ENCODE measurements around the gene KPNA2. TPM values are rescaled to one million over a fixed set of nuclear protein-coding genes. Genes with fewer than 3 reads are reported as not detected.
"Not testable (repeated sequence)": the region's sequence is repeated elsewhere in the genome, so short reads cannot be mapped to it uniquely, and the experiment has no call there.

The KPNA2 gene
- total RNA-seq, 1 donor = 229 TPM

DNA sequence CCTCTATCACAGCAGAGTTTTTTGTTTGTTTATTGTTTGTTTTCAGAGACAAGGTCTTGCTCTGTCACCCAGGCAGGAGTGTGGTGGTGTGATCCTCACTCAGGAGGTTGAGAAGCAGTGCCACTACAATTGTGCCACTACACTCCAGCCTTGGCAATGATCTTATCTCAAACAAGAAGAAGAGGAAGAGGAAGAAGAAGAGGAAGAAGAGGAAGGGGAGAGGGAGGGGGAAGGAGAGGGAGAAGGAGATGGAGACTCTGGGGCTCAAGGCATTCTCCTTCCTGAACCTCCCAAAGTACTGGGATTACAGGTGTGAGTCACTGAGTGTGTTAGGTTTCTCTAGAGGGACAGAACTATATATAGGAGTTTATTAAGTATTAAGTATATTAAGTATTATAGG is 22.1 kb upstream of the KPNA2 start:
- TF ChIP-seq, protein P1, sequence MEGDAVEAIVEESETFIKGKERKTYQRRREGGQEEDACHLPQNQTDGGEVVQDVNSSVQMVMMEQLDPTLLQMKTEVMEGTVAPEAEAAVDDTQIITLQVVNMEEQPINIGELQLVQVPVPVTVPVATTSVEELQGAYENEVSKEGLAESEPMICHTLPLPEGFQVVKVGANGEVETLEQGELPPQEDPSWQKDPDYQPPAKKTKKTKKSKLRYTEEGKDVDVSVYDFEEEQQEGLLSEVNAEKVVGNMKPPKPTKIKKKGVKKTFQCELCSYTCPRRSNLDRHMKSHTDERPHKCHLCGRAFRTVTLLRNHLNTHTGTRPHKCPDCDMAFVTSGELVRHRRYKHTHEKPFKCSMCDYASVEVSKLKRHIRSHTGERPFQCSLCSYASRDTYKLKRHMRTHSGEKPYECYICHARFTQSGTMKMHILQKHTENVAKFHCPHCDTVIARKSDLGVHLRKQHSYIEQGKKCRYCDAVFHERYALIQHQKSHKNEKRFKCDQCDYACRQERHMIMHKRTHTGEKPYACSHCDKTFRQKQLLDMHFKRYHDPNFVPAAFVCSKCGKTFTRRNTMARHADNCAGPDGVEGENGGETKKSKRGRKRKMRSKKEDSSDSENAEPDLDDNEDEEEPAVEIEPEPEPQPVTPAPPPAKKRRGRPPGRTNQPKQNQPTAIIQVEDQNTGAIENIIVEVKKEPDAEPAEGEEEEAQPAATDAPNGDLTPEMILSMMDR (IDR thresholded peaks at IDR 0.05; ENCODE audit: insufficient read depth, low read depth, low read length) = no peak

DNA sequence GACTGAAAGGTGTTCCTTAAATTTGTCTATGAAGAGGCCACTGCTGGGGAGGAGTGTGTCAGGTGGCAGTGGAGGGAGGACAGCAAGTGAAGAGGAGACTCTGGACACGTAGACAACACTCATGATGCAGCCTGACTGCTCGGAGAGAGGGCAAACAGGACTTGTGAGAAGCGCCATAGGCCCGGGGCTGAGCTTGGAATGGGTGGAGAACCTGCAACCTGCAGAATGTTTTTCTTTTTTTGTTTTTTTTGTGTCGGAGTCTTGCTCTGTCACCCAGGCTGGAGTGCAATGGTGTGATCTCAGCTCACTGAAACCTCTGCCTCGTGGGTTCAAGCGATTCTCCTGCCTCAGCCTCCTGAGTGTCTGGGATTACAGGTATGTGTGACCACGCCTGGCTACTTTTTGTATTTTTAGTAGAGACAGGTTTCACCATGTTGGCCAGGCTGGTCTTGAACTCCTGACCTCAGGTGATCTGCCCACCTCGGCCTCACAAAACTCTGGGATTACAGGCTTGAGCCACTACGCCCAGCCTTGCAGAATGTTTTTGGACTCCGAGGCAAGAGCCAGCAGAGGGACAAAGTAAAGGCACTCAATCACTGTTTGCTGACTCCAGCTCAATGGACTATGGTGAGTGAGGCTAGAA is 20.3 kb upstream of the KPNA2 start:
- no peak for DNase-seq (ENCODE audit: low read depth)
- no peak overlapping the region for H3K4me3 ChIP-seq (ENCODE audit: low read depth, low read length)
- TF ChIP-seq, protein P1 (IDR thresholded peaks at IDR 0.05; ENCODE audit: insufficient read depth, low read depth, low read length) = no peak

More for the DNA sequence above, 22.1 kb upstream of the KPNA2 start:
- H3K4me3 ChIP-seq (ENCODE audit: low read depth, low read length) = no peak overlapping the region
- no peak for DNase-seq (ENCODE audit: low read depth)

DNA sequence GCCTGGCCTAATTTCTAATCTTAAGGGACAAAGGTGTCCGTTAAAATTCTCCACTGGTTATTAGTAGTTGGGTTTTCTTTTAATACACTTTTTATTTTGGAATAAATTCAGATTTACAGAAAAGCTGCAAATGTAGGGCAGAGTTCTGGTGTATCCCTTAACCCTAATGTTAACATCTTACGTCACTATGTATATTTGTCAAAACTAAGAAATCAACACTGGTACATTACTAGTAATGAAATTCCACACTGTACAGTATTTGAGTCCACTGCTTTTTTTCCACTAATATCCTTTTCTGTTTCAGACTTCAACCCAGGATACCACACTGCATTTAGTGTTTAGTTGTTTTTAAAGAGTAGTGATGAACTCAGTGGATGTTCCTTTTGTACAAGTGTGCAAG is 18.7 kb upstream of the KPNA2 start:
- H3K4me3 ChIP-seq (ENCODE audit: low read depth, low read length) = no peak overlapping the region
- TF ChIP-seq, protein P1 (IDR thresholded peaks at IDR 0.05; ENCODE audit: insufficient read depth, low read depth, low read length) = no peak
- DNase-seq (ENCODE audit: low read depth) = no peak

DNA sequence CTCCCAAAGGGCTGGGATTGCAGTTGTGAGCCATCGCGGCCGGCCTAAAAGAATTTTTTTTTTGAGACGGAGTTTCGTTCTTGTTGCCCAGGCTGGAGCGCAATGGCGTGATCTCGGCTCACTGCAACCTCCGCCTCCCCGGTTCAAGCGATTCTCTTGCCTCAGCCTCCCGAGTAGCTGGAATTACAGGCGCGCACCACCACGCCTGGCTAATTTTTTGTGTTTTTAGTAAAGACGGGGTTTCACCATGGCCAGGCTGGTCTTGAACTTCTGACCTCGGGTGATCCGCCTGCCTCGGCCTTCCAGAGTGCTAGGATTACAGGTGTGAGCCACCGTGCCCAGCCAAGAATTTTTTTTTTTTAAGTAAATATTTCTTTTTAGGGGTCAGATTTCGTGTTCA is 17.0 kb upstream of the KPNA2 start:
- H3K4me3 ChIP-seq (ENCODE audit: low read depth, low read length); DNase-seq (ENCODE audit: low read depth): not testable (repeated sequence)

DNA sequence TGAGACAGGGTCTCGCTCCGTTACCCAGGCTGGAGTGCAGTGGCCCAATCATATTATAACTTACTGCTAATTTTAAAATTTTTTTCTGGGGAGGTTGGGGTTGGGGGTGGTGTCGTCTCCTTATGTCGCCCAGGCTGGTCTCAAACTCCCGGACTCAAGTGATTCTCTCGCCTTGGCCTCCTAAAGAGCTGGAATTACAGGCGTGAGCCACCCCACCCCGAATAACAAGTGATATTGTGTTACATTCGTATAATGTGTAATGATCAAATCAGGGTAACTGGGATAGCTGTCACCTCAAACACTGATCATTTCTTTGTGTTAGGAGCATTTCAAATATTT is 16.2 kb upstream of the KPNA2 start:
- no peak for DNase-seq (ENCODE audit: low read depth)
- TF ChIP-seq, protein P1 (IDR thresholded peaks at IDR 0.05; ENCODE audit: insufficient read depth, low read depth, low read length) = no peak

DNA sequence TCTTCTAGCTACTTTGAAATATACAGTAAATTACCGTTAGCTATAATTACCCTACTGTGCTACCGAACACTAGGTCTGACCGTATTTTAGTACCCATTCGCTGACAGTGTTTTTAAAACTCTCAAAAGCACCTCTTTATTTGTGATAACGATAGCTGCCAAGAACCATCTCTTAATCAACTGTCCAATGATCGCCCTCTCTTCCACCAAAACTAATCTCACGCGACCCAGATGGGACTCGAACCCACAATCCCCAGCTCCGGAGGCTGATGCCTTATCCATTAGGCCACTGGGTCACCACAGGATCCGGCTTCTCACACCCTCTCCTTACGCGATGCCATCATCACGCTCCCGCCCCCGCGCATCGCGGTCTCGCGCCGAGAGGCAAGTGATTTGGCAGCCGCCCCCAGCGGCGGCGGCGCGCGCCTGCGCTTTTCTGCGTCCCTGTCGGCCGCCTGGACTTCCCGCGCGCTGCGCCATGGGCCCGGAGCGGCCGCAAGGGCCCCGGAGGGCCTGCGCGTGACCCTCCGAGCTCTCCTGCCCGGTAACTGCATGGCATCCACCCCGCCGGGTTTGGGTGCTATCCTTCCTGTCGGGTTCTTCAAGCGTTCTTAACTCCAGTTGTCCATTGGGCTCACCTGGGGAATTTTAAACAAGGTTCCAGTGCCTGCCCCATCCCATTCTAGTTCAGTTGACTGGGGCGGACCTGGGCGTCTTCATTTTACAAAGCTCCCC is 15.7 kb upstream of the KPNA2 start:
- TF ChIP-seq, protein P1 (IDR thresholded peaks at IDR 0.05; ENCODE audit: insufficient read depth, low read depth, low read length) = no peak
- H3K4me3 ChIP-seq (ENCODE audit: low read depth, low read length) = peak overlapping the region; percentile 59
- peak; percentile 96 for DNase-seq (ENCODE audit: low read depth)

More for the DNA sequence above, 16.2 kb upstream of the KPNA2 start:
- H3K4me3 ChIP-seq (ENCODE audit: low read depth, low read length) = no peak overlapping the region

DNA sequence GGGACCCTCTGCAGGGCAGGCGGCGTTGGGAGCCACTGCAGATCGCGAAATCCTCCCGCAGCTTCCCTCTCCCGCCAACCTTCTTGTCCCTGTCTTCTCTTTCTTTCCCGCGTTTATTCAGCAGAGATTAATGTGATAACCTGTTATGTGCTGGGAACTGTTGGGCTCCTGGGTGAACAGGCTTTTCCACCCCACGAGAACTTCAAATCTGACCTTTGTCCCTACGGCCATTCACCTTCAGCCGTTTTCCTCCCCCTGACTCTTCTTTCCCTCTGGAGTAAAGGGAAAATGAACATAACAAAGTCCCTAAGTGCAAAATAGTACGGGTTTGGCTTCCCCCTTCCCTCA is 15.2 kb upstream of the KPNA2 start:
- DNase-seq (ENCODE audit: low read depth) = no peak
- H3K4me3 ChIP-seq (ENCODE audit: low read depth, low read length) = peak overlapping the region; percentile 59
- TF ChIP-seq, protein P1 (IDR thresholded peaks at IDR 0.05; ENCODE audit: insufficient read depth, low read depth, low read length) = no peak

DNA sequence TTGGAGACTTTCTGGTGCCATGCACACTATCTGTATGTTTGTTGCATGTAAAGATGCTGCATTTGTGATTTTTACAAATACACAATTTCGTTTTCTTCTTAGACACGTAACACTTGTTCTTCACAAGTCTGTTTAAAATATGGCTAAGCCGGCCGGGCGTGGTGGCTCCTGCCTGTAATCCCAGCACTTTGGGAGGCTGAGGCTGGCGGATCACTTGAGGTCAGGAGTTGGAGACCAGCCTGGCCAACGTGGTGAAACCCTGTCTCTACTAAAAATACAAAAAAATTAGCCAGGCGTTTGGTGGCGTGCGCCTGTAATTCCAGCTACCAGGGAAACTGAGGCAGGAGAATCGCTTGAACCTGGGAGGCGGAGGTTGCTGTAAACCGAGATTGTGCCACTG is 14.7 kb upstream of the KPNA2 start:
- H3K4me3 ChIP-seq (ENCODE audit: low read depth, low read length) = peak overlapping the region; percentile 59

More for the DNA sequence above, 14.7 kb upstream of the KPNA2 start:
- DNase-seq (ENCODE audit: low read depth) = peak; percentile 24
